ENCODE data around the gene NHEJ1.

DNA sequence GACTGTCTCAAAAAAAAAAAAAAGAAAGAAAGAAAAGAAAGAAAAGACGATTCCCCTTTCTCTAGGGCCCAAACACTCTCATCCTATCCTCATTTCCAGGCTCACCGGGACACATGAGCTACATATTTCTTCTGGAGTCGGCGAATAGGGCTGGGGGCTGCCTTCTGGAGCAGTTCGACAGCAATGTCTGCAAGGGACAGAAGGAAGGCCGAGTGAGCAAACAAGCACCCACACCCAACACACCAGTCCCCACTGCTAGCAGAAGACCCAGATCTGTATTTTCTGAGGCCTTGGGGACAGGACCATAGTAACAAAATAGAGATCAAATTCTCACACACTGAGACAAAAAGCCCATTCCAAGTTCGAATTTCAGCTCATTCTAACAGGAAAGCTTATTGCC lies 14.9 kb upstream of the NHEJ1 start:
- TF ChIP-seq TAF1 (IDR thresholded peaks at IDR 0.05; ENCODE audit: borderline replicate concordance, low read depth, low read length) (no peak), POLR2AphosphoS5 (IDR thresholded peaks at IDR 0.05; ENCODE audit: low read depth, low read length) (no peak), POLR2A (IDR thresholded peaks at IDR 0.05; ENCODE audit: low read depth, low read length) (no peak)
